IPS-NIHi7 (cell line): ENCODE data around the gene NAPG.
"Not testable (repeated sequence)": the region's sequence is repeated elsewhere in the genome, so short reads cannot be mapped to it uniquely, and the experiment has no call there.

Source experiments
- DNase-seq: peaks from one replicate; pipeline ENCODE4 v3.0.0; 2012; ENCODE audit warnings: mixed read lengths; ENCODE audit errors: extremely low spot score

The NAPG gene

DNA sequence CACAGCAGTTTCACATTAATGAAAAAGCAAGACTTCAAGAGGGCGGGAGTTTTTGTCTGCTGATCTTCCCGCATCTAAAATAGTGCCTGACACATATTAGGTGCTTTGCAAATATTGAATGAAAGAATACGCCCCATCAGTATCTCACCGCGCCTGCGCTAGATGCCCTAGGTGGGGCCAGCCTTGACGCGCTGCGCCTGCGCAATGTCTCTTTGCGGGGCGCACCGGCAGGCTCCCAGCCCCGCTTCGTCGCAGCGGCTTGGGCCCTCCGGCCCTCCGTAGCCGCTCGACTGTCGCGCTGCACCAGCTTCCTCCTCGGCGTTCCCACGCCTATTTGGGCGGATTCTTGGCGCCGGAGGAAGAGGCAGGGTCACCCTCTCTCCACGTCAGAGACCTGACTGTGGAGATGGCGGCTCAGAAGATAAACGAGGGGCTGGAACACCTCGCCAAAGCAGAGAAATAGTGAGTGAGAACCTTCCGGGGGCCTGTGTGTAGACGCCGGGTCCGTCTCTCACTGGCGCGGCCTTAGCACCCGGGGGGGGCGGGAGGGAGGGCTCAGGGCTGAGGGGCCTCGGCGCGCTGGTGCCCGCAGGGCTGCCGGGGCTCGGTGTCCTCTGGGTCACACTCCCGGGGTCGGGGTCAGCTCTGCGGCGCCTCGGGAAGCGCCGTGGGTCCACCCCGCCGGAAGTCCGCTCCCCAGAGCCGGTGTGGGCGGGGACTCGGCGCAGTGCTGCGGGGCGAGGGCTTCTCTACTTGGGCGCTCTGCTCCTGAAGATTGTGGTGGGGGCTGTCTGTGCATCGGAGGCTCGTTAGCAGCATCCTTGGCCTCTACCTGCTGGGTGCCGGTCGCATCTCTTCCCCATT, at the start of gene NAPG:
TSS of gene NAPG (plus strand) at position 331 of the 864 bp plus-strand sequence. CDS start at position 407, 76 bp downstream.
- DNase-seq = peak; percentile 99

GRCh38 chr18:10476338-10476791, 49.5 kb upstream of the NAPG start:
- DNase-seq = no peak

DNA sequence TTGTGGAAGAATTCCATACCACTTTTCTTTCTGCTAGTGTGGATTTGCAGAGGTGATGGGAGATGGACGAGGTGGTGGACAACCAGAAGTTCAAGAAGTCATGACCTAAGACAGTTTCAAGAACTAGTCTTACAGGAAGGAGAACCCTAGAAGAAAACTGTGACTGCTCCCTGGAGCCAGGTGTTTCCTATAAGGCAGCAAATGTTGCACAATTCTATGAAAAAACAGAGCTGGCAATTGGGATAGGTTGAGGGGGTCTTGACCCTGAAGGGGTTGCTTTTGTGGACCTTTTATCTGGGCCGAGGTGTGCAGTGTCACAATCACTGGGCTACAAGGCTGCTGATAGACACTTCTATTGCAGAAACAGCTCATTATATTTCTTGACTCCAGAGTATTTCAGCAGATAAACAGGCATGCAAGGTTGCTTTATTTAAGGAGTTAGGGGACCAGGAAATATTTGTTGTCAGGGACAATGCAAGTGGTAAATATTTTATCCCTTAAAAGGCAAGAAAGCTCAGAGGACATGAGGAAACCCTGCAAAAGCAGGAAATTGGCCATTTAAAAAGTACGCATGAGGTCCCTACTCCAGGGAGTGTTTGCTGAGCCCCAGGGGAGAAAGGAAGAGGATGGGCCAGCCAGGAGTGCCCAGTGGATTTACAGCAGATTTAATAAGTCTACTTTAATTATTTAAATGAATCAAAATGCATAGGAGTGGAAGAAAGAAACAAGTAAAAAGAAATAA, 48.5 kb upstream of the NAPG start:
- peak; percentile 44 for DNase-seq

GRCh38 chr18:10477863-10478260, 48.0 kb upstream of the NAPG start:
- DNase-seq = no peak

DNA sequence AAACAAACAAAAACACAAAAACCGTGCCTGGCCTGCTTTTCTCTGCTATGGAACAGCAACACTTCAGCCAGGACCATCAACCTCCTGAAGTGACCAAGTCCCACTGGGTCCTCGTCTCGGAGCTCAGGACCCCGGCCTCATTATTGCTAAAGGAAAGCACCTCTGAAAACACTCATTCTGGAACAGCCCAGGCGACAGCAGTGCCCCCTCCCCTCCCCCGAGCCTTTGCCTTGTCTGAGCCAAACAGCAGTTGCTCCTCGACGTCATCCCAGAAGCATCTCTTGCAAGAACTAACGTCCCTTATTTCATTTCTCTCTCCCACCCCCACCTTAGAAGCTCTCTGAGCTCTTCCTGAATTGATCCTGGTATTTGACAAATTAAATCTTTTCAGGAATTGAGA, 44.0 kb upstream of the NAPG start:
- peak; percentile 36 for DNase-seq

DNA sequence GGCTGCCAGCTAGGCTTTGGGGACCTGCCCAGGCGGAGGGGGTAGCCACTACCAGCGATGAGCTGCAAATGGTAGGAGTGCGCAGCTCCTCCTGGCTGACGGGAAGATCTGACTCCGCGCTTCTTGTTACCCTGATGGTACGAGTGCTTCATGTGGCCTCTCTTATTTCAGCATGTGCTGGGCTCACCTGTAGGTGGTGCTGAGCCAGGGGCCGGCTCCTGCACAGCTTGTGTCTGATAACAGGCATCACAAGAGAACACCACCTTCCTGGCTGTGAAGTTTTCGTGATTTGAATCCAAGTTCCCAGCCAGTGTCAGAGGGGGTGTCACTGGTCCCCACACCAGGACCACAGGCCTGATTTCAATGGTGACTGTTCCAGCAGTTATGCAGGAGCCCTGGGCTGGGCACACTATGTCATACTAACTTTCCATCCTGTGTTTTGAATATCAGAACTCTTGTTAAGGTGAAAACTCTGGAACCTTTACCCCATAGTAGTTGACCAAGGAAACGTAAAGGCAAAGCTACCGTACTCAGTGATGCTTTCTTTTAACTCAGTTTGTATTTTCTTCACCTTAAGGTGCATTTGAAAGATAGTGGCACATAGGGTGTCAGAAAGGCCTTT, 43.4 kb upstream of the NAPG start:
- DNase-seq = no peak

GRCh38 chr18:10482985-10483949, 42.6 kb upstream of the NAPG start:
- DNase-seq = no peak

GRCh38 chr18:10485475-10485874, 40.4 kb upstream of the NAPG start:
- no peak for DNase-seq

DNA sequence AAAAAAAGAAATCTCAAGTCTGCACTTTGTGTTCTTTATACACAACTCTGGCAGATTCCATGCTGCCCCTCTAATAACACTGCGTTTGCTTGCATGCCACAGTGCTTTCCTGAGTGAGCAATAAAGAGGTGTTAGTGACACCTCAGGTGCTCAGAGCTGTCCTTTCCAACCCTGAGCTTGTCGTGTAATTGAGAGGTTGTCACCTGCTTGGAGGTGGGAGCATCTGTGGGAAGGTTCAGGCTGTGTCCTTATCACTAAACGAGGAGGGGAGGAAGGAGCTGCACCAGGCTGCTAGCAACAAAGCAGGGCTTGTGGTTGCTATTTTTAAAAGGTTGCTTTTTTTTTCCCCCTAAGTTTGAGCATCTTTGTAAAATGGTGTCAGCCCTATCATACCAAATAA, 39.5 kb upstream of the NAPG start:
- no peak for DNase-seq

- DNase-seq = no peak
These were observed 38.7 kb upstream of the NAPG start for GRCh38 chr18:10487154-10487553.

DNA sequence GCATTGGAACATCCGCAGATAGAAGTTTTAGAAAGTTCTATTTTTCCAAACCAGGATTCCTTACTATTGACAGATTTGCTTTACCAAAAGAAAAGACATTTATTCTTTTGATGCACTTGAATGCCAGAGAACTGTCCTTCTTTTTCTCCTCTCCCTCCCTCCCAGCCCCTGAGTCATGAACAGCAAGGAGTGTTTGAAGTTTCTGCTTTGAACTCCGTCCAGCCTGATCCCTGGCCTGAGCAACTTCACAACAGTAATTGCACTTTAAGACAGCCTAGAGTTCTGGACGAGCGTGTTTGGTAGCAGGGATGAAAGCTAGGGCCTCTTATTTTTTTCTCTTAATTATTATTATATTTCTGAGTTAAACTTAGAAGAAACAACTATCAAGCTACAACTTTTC, 37.8 kb upstream of the NAPG start:
- no peak for DNase-seq

GRCh38 chr18:10490401-10491165, 35.2 kb upstream of the NAPG start:
- DNase-seq = peak; percentile 66

DNA sequence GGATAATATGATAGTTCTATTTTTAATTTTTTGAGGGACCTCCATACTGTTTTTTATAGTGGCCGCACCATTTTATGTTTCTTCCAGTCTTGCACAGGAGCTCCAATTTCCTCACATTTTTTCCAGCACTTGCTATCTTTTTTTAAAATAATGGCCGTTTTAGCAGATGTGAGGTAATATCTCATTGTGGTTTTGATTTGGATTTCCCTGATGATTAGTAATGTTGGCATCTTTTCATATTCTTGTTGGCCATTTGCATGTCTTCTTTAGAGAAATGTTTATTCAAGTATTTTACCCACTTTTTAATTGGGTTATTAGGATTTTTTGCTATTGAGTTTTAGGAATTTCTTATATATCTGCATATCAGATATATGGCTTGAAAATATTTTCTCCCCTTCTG, 29.9 kb upstream of the NAPG start:
- DNase-seq = no peak

DNA sequence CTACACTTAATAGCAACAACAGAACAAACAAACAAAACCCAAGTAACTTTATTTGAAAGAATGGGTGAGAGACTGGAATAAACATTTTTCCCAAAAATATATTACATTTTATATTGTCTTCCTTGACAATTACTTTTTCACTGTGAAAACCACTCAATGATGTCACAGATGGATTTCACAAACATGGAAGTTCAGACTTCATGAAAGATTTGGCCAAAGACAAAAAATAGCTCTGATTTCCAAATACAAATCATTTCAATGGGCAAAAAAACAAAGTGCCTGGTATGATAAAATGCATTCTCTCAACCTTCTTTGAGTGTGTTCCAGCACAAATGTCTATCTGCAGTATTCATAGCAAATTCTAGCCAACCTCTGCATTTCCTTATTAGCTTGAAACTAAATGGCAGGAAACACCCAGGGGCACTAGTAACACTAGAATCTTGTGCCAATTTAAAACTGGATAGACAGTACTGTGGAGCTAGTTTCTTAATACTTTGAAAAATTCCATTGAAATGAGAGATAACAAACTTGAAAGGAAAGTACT, 28.5 kb upstream of the NAPG start:
- DNase-seq = no peak

GRCh38 chr18:10499230-10499629, 26.6 kb upstream of the NAPG start:
- DNase-seq = no peak

DNA sequence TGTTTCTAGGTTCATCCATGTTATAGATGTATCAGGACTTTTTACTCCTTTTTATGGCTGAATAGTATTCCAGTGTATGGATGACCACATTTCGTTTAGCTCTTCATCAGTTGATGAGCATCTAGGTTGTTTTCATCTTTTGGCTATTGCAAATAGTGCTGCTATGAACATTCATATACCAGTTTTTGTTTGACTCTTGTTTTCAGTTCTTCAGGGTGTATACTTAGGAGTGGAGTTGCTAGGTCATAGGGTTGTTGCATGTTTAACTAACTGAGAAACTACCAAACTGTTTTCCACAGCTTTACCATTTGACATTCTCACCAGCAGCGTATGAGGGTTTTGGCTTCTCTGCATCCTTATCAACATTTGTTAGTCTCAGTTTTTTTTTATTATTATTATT, 25.8 kb upstream of the NAPG start:
- DNase-seq = no peak

- no peak for DNase-seq
These were observed 21.1 kb upstream of the NAPG start for GRCh38 chr18:10504723-10505122.

DNA sequence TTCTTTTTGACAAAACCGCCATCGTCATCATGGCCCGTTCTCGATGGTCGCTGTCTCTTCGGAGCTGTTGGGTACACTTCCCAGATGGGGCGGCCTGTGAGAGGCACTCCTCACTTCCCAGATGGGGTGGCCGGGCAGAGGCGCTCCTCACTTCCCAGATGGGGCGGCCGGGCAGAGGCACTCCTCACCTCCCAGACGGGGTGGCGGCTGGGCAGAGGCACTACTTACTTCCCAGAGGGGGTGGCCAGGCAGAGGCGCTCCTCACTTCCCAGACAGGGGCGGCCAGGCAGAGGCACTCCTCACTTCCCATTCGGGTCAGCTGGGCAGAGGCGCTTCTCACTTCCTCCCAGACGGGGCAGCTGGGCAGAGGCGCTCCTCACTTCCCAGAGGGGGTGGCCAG, 19.9 kb upstream of the NAPG start:
- not testable (repeated sequence) for DNase-seq

DNA sequence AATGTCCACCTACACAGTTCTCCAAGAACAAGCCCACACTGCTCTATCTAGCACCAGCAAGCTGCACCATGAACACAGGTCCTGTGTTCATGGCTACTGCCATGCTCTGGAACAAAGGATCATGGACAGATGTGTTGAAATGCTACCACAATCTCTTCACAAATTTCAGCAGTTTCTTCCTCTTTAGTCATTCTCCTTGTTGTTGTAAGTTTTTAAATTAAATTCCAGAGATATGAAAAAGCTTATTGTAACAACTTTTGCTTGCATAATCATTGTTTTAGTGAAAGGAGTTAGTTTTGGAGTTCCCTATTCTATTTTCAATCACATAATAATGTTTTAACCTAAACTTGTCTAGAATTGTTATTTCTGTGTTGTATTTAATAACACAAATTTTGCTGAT, 17.2 kb upstream of the NAPG start:
- DNase-seq = no peak

GRCh38 chr18:10511236-10511635, 14.6 kb upstream of the NAPG start:
- no peak for DNase-seq
